Measurements from ENCODE around the gene SNX4.
A peak's percentile ranks its signal among the peaks of the same experiment; 100 is the strongest.
"Not testable (repeated sequence)": the region's sequence is repeated elsewhere in the genome, so short reads cannot be mapped to it uniquely, and the experiment has no call there.

SNX4 gene

GRCh38 chr3:125462722-125463299 lies 57.2 kb downstream of the SNX4 start:
- DNase-seq (ENCODE audit: low read depth in 2 of 2): no peak

DNA sequence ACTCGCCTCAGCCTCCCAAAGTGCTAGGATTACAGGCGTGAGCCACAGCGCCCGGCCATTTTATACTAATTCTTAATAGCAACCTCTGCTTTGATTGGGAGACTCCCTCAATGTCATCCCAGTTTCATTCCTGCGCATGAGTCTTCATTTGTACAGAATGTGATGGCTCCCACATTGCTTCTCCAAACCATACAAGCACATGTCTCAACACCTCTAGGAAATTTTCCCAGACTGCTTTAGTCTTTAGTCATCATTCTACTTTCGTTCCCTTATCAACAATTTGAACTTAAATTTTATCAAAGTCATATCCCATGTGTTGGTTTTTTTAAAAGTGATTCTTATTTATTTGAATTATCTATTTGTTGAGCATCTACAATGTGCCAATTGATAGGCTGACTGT lies 58.1 kb downstream of the SNX4 start:
- DNase-seq (ENCODE audit: low read depth in 2 of 2): no peak

DNA sequence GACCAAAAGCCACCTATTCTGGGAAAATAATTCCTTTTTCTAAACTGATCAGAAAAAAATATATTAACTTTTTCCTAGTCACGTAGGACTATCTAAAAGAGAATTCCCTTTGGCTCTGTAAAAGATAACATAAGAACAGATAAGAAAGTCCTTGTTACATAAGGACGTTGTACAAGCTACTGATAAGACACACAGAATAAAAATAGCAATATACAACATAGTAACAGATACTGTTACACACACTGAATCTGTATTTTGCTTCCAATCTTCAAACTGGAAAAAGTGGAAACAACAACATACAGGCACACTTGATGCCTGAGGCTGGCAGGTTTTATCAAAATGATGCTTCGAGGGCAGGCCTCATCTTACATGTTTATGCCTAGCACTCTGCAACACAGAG lies 59.8 kb downstream of the SNX4 start:
- no peak for DNase-seq (ENCODE audit: low read depth in 2 of 2)

- DNase-seq (ENCODE audit: low read depth in 2 of 2): no peak
These were observed 76.1 kb downstream of the SNX4 start for GRCh38 chr3:125443923-125444322.

- DNase-seq (ENCODE audit: low read depth in 2 of 2): no peak
These were observed 77.5 kb downstream of the SNX4 start for GRCh38 chr3:125442506-125442905.

- DNase-seq (ENCODE audit: low read depth in 2 of 2): no peak
These were observed 79.0 kb downstream of the SNX4 start for GRCh38 chr3:125440970-125441369.

DNA sequence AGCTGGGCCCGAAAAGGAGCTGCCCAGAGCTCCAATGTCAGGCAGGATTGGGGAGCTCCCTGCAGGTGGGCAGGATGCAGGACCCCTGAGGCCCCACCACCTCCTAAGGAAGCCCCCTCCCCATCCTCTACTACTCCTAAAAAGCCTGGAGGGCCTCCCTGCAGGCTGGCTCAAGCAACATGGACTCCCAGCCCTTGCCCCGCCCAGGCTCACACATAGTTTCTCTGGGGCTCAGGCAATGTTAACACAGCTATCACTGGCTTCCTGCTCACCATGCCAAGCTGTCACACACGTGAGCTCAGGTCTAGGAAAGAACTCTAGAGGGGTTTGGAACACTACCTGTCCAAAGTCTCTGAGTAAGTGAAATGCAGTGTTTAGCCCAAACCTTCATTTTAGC lies 79.4 kb downstream of the SNX4 start:
- no peak for DNase-seq (ENCODE audit: low read depth in 2 of 2)

- peak; percentile 49 to 53 for DNase-seq (ENCODE audit: low read depth in 2 of 2)
These were observed 82.2 kb downstream of the SNX4 start for GRCh38 chr3:125437631-125438435.

- DNase-seq (ENCODE audit: low read depth in 2 of 2): no peak
These were observed 83.1 kb downstream of the SNX4 start for GRCh38 chr3:125436921-125437320.

DNA sequence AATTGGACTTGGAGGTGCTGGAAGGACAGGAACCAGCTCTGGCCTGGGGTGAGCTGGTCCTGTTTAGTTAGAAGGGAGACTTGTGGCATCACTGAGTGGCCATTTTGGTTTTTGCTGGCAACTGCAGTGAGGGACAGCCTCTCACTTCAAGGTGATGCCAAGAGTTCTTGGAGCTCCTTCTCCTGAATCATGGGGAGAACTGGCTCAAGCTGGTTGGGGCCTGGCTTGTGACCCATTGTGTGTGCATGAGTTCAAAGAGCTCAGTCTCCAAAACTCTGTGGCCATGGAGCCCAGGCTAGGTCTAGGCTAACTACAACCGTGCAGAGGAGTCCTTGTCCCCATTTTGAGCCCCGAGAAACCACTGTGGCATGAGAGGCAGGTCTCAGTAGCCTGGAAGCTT lies 84.8 kb downstream of the SNX4 start:
- DNase-seq (ENCODE audit: low read depth in 2 of 2): no peak

- DNase-seq (ENCODE audit: low read depth in 2 of 2): no peak
These were observed 85.4 kb downstream of the SNX4 start for GRCh38 chr3:125434582-125435011.

GRCh38 chr3:125433611-125434041 lies 86.4 kb downstream of the SNX4 start:
- DNase-seq (ENCODE audit: low read depth in 2 of 2): no peak

DNA sequence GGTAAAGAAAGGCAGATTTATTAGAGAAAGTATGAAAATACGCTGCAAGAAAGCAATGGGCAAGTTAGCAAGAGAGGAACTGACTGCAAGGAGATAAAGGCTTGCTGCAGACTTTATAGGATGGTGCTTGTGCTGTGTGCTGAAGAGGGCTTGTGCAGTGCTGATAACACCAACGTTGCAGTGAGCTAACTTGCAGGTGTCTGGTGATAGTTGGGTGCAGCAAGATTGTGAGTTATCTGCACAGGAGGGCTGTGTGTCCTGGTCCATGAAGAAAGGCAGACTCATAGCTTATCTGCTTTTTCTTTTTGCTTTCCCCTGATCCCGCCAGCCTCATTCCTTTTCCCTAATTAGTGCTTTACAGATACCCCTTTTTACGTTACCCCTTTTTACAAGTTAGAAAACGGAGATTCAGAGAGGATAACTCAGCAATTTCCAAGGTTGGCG lies 86.9 kb downstream of the SNX4 start:
- DNase-seq (ENCODE audit: low read depth in 2 of 2): no peak

GRCh38 chr3:125431912-125432790 lies 87.9 kb downstream of the SNX4 start:
- no peak for DNase-seq (ENCODE audit: low read depth in 2 of 2)

GRCh38 chr3:125431391-125431790 lies 88.6 kb downstream of the SNX4 start:
- DNase-seq (ENCODE audit: low read depth in 2 of 2): no peak

GRCh38 chr3:125428216-125428830 lies 91.7 kb downstream of the SNX4 start:
- DNase-seq (ENCODE audit: low read depth in 2 of 2): no peak

GRCh38 chr3:125418306-125418705 lies 101.7 kb downstream of the SNX4 start:
- DNase-seq (ENCODE audit: low read depth in 2 of 2): no peak

- no peak for DNase-seq (ENCODE audit: low read depth in 2 of 2)
These were observed 103.8 kb downstream of the SNX4 start for GRCh38 chr3:125416235-125416634.

GRCh38 chr3:125414669-125415068 lies 105.3 kb downstream of the SNX4 start:
- no peak for DNase-seq (ENCODE audit: low read depth in 2 of 2)

GRCh38 chr3:125410922-125411321 lies 109.1 kb downstream of the SNX4 start:
- no peak for DNase-seq (ENCODE audit: low read depth in 2 of 2)

- no peak for DNase-seq (ENCODE audit: low read depth in 2 of 2)
These were observed 113.9 kb downstream of the SNX4 start for GRCh38 chr3:125406070-125406469.

DNA sequence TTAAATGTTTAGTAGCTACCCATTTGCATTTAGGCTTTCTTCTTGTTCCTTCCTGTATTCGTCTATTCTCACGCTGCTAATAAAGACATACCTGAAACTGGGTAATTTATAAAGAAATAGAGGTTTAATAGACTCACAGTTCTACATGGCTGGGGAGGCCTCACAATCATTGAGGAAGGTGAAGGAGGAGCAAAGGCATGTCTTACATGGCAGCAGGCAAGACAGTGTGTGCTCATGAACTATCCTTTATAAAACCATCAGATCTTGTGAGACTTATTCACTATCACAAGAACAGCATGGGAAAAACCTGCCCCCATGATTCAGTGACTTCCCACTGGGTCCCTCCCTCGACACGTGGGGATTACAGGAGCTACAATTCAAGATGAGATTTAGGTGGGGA lies 114.5 kb downstream of the SNX4 start:
- not testable (repeated sequence) for DNase-seq (ENCODE audit: low read depth in 2 of 2)

Measured in activated CD4-positive, alpha-beta T cell treated with anti-CD3 and anti-CD28 coated beads for 24 hours (primary cell).